GM18498 (cell line): ENCODE results near the gene ICE2.
A peak's percentile ranks its signal among the peaks of the same experiment; 100 is the strongest.

Experiments
- ATAC-seq: cut with Tn5 transposase; IDR thresholded peaks from one replicate; pipeline ENCODE4 v1.9.1; 2021; ENCODE audit warnings: mild to moderate bottlenecking, moderate library complexity; ENCODE audit not compliant: unreplicated experiment

Gene ICE2

GRCh38 chr15:60392601-60392985, 86.3 kb downstream of the ICE2 start:
- no peak for ATAC-seq

- ATAC-seq = no peak
Measured at GRCh38 chr15:60391722-60392315, 87.1 kb downstream of the ICE2 start.

DNA sequence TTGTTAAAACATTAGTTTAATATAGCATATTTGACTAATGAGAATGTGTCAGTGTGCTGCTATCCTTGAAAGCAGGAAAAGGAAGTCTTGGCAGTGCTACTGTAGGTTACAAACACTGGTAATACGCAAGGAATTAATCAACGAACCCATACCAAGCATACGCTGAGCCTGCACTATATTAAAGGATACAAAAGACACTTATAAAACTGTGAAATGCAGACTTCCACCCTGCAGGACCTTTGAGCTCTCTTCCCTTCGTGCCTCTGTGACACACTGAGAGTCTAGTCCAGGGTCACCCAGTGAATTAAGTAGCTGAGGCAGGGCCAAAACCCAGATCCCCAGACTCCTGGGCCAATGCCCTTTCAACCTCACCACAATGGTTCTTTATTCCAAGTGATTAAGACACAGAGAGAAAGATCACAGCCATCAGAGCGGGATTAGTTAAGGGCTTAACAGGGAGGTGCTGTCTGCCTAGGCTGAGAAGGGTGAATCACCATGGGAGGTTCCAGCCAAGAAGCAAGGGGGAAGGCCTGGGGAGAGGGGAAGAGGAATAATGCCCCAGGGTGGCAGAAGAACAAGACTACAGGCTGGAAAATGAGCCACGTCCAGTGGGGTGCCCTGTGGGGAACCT, 88.0 kb downstream of the ICE2 start:
- no peak for ATAC-seq

- ATAC-seq = no peak
Measured at GRCh38 chr15:60390231-60390630, 88.7 kb downstream of the ICE2 start.

- peak; percentile 88 for ATAC-seq
Measured at GRCh38 chr15:60389261-60390077, 89.5 kb downstream of the ICE2 start.

DNA sequence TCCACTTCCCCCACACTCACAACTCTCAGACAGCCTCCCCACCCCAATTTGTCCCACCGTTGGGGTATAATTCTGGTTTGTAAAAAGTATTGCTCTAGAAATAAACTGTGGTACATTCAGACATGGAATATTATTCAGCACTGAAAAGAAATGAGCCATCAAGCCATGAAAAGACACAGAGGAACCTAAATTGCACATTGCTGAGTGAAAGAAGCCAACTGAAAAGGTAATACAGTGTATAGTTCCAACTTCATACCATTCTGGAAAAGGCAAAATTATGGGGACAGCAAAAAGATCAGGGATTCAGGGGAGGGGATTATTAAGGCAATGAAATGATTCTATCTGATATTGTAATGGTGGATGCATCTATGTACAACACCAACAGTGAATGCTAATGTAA, 91.6 kb downstream of the ICE2 start:
- no peak for ATAC-seq

- ATAC-seq = no peak
Measured at GRCh38 chr15:60386615-60387014, 92.3 kb downstream of the ICE2 start.

GRCh38 chr15:60385620-60386552, 93.1 kb downstream of the ICE2 start:
- ATAC-seq = no peak

GRCh38 chr15:60384526-60385126, 94.3 kb downstream of the ICE2 start:
- ATAC-seq = no peak

DNA sequence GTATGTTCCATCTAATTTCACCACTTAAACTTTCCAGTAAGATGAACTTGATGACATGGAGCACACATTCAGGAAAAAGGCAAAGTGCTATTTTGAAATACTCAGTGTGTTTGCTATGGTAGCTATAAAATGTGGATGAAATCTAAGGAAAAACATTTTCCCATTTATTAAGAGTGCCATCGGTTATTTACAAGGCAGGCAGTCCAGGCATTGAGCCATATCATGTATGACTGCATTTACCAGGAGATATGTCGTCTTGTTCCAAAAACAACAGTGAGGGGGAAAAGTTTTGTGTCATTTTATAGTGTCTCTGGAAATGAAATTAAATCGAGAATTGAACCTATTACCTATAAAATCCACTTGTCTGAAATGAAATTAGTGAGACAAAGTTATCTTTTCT, 94.9 kb downstream of the ICE2 start:
- ATAC-seq = no peak

DNA sequence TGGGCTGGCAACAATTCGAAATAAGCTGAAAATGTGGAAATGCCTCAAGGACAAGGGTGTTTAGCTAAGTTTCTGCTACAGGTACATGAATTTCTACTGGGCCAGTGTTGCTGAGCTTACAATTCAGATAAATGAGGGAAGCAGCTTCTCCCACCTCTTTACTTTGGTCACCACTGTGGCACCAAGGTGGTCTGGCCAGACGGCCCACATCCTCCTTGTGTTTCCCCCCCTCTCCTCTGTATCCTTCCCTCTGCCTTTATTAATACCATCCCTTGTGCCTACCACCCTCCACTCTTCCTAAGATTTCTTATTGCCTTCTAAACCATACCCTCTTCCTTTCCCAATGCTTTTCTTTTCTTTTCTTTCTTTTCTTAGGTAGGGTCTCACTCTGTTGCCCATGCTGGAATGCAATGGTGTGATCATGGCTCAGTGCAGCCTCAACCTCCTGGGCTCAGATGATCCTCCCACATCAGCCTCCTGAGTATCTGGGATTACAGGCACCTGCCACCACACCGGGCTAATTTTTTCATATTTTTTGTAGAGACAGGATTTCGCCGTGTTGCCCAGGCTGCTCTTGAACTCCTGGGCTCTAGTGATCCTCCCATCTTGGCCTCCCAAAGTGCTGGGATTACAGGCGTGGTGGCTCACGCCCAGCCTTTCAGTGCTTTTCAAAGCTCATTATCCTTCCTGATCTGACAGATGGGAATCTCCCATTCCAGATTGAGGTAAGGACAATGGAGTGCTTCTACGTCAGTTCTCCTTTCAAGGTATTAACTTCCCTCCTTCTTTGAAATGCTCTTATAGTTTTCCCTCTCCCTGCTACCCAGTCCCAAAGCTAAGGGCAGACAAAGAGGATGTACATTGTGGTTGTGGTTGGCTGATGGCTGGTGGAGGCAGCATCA, 95.9 kb downstream of the ICE2 start:
- no peak for ATAC-seq

DNA sequence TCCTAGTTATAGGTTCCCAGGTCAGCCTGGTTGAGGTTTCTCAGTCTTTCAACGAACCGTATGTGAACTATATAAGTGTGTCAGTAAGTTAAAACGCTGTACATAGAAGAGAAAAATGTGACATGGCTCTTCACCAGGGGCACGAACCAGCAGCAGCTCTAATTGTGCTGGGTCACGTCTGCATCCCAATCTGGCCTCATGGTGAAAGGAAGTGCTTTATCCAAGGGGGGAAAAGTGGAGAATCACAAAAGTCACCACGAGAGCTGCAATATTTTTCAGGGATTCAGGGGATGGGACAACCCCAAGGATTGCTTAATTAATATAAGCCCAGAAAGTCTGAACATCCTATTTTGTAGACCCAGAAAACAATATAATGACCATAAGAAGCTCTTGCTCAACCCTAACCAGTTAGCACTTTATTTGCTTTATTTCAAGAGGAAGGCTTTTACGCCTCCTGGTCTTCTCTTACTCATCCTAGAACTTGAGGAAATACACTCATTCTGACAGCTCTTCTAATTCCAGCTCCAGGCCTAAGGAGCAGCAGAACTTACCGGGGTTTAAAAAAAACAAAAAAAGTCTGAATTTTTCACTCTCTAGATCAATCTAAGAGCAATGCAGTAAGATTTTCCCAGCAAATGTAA, 97.7 kb downstream of the ICE2 start:
- ATAC-seq = no peak

GRCh38 chr15:60379525-60380274, 99.2 kb downstream of the ICE2 start:
- ATAC-seq = no peak

DNA sequence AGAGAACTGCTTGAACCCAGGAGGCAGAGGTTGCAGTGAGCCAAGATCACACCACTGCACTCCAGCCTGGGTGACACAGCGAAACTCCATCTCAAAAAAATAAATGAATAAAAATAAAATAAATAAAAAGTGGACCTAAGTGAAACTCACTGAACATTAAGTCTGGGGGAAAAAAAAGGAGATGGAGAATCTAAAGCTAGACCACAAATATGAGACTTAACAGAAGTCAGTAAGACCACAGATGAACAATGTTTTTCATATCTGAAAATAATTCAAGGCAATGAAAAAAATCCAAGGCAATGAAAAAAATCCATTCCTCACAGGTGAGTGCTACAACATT, 99.8 kb downstream of the ICE2 start:
- ATAC-seq = no peak

DNA sequence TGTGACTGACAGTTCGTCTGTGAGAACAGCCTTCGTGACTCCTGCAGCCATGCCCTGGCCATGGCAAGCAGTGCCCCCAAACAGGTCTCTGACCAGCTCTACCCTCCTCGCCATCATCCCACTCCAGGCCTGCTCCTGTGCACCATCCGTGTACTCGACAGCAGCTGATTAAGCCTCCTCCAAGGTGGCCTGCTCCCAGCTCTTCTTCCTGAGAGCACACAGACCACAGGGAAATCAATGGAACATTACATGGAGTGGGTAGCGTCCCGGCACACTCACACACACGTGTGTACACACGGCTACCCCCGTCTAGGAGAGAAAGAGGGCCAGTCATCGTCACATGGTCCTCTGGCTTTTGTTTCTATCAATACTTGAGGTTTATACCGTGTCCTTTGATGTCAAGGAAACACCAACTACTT, 102.3 kb downstream of the ICE2 start:
- ATAC-seq = no peak

DNA sequence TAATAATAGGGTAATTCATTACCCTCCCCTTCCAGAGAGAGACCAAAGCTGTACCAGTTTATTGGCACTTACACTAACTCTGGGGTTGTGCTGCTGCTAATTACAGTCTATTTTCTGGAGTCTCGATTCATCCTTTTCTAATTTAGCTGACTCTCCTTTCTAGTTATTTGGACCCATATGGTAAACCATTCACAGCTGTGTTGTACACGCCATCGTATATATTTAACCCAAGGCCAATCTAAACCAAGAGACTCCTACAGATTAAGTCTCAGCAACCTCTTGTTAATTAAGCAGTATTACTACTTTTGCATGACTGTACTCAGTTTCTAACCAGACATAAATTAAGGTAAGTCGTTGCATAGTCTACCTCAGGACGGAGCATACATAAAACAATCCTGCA, 103.6 kb downstream of the ICE2 start:
- no peak for ATAC-seq

- no peak for ATAC-seq
Measured at GRCh38 chr15:60374628-60375081, 104.3 kb downstream of the ICE2 start.

- no peak for ATAC-seq
Measured at GRCh38 chr15:60374209-60374608, 104.7 kb downstream of the ICE2 start.
